NCI-H146 treated with DMSO at 0.1 percent for 48 hours (cell line): ENCODE measurements around the gene CREB5.
"Not testable (repeated sequence)": the region's sequence is repeated elsewhere in the genome, so short reads cannot be mapped to it uniquely, and the experiment has no call there.

Source experiments
- DNase-seq: peaks from one replicate; lab custom pipeline; 2025; ENCODE audit not compliant: unreplicated experiment; lab: John Stamatoyannopoulos, UW

CREB5 gene

DNA sequence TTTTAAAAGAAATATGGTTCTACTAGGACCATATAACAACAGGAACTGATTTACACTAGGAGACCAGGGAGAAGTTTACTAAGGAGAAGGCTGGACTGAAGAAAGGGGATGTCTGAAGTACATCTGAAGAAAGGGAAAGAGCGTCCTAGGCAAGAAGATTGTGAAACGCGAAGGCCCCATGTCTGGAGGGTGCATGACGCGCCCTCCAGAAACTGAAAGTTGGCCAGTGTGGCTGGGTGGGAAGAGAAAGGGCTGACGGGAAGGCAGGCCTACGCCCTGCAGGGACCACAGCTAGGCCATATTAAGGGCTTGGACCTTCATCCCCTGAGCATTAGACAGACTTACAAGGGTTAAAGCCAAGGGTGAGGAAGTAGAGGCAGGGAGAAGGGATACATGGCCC, 387.8 kb downstream of the CREB5 start:
- no peak for DNase-seq

- no peak for DNase-seq
These were observed 390.1 kb downstream of the CREB5 start for GRCh38 chr7:28802450-28802849.

GRCh38 chr7:28804157-28804556, 391.8 kb downstream of the CREB5 start:
- no peak for DNase-seq

- DNase-seq = no peak
These were observed 392.7 kb downstream of the CREB5 start for GRCh38 chr7:28804990-28805389.

- DNase-seq = no peak
These were observed 394.5 kb downstream of the CREB5 start for GRCh38 chr7:28806841-28807240.

GRCh38 chr7:28807396-28807994, 395.2 kb downstream of the CREB5 start:
- no peak for DNase-seq

DNA sequence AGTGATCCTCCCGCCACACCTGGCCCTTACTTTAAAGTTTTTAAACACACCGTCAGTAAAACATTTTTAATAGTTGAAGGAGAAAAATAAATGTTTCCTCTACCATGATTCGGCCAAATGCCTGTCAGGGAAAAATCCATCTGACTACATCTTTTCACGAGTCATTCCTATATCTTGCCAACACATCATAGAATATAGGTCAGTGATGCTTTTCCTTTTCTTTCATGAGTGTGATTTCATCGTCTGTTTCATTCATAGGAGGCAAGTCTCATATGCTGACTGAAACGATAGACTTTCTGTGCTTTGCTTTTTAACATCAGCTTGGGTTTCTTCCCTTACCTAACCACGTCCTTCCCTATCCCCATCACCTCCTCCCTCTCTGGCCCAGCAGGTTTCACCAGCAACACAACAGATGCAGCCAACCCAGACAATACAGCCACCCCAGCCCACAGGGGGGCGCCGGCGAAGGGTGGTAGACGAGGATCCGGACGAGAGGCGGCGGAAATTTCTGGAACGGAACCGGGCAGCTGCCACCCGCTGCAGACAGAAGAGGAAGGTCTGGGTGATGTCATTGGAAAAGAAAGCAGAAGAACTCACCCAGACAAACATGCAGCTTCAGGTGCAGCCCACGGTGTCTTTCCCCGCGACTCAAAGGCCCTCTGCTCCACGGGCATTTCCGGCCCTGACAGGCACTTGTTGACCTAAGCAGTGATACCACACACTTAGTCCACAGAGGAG, 396.6 kb downstream of the CREB5 start:
- no peak for DNase-seq

DNA sequence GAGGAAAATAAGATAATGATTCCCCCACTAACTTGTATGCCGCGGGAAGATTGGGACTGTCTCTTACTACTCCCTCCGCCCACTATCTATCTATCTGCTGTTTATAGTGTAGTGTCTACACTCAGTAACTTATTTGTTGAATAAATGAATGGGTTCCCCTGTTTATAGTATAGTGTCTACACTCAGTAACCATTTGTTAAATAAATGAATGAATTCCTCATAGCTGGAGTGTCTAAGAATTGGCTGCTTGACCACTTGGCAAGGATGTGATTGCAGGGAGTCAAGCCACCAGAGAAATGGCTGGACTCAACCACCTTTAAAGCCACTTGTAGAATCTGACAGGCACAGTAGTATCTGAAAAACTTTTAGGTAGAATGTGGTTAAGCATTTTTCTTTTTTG, 398.7 kb downstream of the CREB5 start:
- DNase-seq = no peak

GRCh38 chr7:28811701-28812430, 399.5 kb downstream of the CREB5 start:
- no peak for DNase-seq

DNA sequence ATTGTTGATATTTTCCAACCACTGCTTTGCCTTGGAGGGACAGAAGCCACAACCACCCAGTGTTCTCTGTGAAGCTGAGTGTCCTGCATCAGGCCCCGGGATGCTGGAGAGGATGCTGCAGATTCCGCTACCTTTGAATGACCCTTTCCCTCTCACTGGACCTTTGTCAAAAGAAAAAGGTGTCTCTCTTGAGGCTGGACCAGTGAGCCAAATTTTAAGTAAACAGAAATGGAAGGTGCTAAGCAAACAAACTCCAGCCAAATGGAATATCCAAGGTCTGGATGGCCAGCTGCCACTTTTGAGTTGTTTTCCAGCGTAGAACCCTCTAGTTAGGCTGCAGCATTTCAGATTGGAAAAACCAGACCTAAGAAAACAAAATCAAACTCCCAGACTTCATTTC, 400.3 kb downstream of the CREB5 start:
- no peak for DNase-seq

DNA sequence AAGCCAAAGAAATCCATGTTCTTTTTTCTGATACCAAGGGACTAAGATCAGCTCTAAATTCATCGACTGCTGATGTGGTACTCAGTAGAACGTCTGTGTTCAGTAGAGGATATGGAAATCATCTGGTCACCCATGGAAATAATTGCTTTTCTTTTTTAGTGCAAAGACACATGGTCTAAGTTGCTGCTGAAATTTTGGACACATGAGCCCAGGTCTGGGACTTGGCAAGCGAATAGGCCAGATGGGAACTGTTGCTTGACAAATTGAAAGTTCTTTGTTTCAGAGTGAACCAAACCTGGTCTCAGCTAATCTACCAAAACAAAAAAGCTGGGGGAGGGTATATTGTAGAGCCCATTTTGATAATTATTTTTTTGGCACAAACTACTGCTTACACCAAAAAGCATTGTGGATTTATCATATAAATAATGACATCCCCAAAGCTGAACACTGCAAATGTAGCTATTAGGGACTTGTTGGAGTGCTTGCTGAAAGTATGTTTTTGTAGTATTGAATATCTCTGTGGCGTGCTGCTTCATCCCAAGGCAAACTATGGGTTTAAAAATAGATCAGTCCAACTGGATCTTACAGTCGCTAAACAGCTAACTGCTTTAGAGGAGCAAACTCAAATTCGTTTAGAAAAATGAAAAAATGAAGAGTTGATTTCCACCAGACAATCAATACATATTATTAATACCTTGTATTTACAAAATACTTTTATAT, 401.1 kb downstream of the CREB5 start:
- DNase-seq = no peak

DNA sequence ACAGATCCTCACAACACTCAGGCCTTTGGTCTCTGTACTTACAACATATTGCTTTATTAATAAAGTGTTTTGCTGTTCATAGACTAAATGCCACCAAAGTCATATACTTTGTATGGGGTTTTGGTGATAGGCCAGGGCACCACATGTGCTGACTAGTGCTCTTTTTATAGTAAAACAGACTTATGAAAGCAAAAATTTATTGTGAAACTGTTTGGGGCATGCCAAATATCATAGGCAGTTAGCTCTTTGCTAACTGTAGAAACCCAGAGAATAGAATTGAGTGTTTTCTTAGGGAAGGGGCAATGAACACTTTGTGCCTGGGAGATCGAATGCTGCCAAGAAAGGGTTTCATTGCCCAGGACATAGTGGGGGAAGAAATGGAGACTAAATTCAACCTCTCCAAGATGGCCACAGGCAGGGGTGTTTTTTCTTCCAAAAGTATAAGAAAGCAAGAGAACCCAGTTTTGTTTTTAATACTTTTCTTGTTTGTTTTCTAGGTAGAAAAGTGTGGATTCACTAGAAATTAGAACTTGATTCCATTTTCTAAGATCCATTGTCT, 403.1 kb downstream of the CREB5 start:
- DNase-seq = no peak

DNA sequence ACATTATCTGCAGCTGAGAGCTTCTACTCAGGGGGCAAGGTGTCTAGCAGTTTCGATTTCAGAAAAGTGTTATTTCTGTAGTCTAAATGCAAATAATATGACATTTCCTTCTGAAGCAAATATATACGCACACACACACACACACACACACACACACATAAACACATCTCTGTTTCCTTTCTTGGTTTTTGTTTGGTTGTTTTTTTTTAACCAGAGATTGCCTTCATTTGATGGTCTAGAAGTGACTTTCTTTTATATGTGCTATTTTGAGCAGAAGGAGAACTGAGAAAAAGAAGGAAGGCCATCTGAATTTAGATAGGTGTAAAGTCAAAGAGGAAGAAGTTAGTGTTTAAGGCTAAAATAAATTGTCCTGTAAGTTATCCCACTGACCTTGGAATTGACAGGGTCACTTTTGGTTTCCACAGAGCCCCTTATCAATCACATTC, 403.6 kb downstream of the CREB5 start:
- DNase-seq = no peak

GRCh38 chr7:28818996-28819395, 406.7 kb downstream of the CREB5 start:
- no peak for DNase-seq

- no peak for DNase-seq
These were observed 411.3 kb downstream of the CREB5 start for GRCh38 chr7:28823582-28823981.

DNA sequence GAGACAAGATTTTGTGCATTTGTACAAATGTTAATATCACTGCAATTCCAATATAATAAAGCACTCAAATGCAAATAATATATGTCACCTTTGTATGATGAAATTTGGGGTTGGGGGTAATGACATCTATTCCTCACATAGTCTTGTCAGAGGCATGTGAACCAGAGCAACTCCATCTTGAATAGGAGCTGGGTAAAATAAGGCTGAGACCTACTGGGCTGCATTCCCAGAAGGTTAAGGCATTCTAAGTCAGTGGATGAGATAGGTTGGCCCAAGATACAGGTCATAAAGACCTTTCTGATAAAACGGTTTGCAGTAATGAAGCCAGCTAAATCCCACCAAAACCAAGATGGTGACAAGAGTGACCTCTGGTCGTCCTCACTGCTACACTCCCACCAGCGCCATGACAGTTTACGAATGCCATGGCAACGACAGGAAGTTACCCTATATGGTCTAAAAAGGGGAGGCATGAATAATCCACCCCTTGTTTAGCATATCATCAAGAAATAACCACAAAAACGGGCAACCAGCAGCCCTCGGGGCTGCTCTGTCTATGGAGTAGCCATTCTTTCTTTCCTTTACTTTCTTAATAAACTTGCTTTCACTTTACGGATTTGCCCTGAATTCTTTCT, 413.6 kb downstream of the CREB5 start:
- not testable (repeated sequence) for DNase-seq

- DNase-seq = no peak
These were observed 418.5 kb downstream of the CREB5 start for GRCh38 chr7:28830846-28831245.

GRCh38 chr7:28832669-28833068, 420.4 kb downstream of the CREB5 start:
- DNase-seq = no peak

DNA sequence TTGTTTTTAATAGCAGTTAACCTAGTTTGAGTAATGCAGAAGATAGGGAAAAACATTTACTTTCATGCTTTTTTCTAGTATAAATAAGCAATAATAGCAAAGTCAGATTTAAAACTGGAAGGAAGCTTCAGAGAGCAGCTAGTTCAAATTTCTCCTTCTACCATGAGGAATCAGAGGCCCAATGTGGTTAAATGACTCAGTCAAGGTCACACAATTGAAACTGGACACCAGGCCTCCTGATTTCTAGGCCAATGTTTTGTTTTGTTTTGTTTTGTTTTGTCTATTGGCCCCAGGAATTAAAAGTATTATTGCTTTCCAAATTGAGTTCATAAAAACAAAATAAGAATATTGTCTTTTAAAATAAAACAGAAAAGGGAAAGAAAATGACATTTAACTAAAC, 423.5 kb downstream of the CREB5 start:
- DNase-seq = no peak

DNA sequence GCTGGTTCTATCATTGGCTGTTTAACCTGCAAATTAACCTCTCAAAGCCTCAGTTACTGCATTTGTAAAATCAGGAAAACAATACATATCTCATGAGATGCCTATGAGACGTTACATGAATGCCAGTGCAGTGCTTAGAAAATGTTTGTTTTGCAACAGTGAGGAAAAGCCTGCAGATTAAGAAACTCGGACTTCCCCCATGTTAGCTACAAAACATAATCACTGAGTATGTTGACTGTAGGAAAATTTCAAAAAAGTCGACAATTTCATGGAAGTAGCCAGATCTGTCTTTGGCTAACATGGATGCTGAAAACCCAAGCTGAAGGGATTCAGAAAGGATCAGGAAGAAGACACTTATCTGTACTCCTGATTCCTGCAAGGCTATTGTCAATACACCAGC, 424.4 kb downstream of the CREB5 start:
- no peak for DNase-seq

DNA sequence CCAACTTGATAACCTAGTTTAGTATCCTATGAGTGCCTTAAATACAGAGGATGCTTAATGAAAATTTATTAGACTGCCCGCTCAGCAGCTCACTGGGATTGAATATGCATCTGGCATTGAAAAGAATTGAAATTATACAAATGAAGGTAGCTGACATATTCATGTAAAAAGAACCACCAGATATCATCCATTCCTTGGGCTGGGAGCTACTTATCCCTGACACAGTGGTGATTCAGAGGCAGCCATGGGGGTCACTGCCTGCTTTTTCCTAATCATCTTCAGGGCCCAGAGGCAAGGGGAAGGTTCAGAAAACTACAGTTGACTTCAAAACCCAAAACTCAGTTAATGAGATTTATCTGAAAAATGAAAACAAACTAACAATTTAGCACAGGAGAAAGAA, 424.9 kb downstream of the CREB5 start:
- DNase-seq = no peak
